GM21423 (cell line): ENCODE results near the gene DNPH1.
A peak's percentile ranks its signal among the peaks of the same experiment; 100 is the strongest.

Experiments
- ATAC-seq: cut with Tn5 transposase; IDR thresholded peaks from one replicate; pipeline ENCODE4 v1.9.1; 2021; ENCODE audit warnings: mild to moderate bottlenecking, moderate library complexity; ENCODE audit not compliant: unreplicated experiment

Gene DNPH1

DNA sequence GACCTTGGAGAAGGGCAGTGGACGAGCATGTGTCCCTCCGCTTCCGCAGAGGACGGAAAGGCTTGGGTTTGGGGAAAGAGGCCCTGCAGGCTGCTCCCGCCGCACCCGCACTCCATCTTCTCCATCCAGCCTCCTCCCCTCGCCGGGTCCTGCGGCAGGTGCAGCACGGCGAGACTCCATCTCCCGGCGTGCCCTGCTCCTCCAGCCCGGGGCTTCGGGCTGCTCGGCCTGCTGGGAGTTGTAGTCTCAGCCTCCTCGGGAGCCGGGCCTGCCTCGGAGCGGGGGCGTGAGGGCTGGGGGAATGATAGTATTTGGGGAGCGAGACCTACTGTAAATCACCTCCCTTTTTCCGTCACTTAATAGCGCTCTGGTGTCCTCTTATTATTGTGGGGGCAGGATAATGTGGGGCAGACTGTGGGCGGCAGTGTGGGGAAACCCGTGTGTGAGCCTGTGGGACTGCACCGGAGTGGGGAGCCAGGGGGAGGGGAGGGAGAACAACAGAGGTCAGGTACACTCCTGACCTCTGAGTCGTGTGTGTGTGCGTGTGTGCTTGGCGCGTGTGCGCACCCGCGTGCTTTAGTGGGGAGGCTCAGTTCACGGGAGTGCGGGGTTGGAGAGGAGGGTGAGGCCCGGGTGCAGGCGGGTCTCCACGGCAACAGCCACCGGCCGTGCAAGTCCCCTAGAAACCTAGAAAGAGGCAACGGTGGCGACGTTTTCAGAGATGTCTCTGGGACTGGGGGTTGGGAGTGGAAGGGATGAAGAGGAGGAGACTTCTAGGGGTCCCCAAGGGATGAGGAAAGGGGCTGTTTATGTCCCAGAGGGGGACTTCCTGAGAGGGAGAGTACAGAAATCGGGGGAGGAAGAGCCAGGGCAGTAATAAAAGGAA, 18.1 kb upstream of the DNPH1 start:
- peak; percentile 87 for ATAC-seq

DNA sequence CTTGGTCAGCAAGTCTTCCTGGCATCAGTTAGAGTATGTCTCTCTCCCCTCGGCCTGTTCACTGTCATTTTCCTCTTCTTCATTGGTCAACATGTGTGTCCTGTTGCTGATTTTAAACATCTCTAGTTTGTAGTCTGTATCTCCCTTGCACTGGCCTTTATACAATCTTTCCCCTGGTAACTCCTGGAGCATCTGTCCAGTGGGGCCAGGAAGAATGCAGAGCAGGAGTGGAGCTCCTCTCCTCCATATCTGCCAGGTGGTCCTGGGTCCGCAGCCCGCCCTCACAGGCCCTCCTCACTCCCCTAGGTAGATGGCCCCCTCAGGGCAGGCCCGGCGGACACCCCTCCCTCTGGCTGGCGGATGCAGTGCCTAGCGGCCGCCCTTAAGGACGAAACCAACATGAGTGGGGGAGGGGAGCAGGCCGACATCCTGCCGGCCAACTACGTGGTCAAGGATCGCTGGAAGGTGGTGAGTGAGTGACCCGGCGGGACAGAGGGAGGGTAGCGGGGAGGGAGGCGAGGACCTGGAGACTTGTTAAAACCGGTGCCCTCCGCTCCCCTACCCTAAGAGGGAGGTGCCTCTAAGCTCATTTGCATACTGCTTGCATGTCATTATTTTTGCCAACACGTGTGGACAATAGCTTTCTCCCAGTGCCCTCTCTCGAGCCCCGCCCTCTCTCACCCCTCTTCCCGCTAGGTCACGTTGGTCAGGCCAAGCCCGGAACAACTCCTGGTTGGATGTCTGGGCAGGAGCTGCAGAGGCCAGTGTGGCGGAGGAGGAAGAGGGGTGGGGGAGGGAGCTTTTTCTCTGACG, 17.2 kb upstream of the DNPH1 start:
- ATAC-seq = peak; percentile 24

DNA sequence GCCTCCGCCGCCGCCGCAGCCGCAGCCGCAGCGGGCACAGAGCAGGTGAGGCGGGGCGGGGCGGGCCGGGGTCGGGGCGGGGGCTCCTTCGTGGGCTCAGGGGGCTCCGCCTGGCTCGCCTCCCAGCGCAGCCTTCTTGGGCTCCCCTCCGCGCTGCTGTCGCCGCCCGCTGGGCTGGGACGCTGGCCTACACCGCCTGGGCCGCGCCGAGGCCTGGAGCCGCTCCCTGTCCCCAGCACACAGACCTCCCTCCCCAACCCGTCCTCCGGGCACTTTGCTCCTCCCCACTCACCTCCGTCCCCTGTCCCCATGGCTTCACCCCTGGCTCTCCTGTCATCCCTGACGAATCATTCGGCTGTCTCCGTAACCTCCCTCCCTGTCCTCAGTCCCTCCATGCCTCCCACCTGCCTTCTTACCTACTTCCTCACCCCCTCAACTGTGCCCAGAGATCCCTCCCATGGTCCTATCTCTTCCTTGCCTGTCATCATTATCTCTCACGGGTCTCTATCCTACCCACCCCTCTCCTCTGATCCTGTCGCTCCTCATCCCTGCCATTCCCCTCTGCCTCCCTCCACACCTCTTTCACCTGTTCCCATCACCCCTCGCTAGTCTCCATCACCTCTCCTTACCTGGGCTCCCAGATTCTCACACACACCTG, 14.5 kb upstream of the DNPH1 start:
- ATAC-seq = no peak

DNA sequence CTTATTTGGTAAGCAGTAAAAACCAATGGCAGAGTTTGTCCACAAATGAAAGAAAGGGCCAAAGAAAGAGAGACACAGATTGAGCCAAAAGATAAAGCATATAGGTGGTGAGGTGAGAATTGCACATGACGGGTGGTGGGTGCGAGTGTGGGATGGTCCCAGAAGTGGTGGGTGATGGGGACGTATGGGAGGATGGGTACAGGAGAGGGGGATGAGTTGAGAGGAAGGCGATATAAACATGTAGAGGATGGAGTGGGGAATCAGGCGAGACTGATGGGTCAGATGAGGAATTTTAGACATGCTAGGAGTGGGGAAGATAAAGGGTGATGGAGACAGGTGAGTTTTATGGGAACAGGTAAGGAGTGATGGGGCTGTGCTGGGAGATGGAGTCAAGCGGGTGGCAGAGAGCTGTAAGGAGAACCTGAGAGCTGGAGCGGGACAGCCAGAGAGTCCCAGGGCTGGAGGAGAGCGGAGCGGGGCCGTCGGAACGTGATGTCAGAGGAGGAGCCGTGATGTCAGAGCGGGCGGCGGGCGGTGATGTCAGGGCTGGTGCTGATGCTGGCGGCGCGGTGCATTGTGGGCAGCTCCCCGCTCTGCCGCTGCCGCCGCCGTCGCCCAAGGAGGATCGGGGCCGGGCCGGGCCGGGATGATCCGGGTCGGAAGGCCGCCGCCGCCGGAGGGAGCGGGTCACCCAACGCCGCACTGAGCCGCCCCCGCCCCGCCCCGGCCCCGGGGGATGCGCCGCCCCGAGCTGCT, 13.8 kb upstream of the DNPH1 start, which contains the start of gene TTBK1:
TTBK1 (plus strand) TSS at position 574 of the 756 bp plus-strand sequence. CDS start 3,180 bp downstream, outside the sequence.
- no peak for ATAC-seq

DNA sequence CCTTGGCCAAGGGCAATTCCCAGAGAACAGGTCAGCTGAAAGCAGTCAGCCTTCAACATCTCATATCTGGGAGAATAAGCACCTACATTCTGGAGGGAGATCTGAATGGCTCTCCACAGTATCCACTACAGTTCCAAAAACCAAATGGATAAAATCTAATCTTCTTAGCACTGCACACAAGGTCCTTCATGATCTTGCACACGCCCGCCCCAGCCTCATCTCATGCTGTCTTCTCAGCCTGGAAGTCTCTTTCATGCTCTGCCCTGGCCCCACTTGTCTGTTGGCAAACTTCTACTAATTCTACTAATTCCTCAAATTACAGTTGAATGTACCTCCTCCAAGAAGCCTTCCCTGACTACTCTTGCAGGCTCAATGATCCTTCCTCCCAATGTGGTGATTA, 12.2 kb upstream of the DNPH1 start:
- no peak for ATAC-seq

DNA sequence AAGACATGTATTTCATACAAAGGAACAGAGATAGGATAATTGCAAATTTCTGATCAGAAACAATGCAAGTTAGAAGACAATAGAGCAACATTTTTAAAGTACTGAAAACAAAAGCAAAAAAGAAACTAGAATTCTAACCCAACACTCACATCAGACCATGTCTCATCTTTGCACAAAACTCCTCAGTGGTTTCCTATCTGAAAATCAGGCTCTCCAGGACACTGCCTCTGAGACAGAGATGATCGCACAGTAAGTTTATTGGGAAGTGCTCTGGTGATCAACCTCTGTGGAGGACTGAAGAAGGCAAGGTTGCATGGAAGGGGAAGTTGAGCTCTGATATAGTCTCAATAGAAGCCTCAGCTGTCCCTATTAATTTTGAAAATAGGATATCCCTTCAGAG, 11.7 kb upstream of the DNPH1 start:
- no peak for ATAC-seq

DNA sequence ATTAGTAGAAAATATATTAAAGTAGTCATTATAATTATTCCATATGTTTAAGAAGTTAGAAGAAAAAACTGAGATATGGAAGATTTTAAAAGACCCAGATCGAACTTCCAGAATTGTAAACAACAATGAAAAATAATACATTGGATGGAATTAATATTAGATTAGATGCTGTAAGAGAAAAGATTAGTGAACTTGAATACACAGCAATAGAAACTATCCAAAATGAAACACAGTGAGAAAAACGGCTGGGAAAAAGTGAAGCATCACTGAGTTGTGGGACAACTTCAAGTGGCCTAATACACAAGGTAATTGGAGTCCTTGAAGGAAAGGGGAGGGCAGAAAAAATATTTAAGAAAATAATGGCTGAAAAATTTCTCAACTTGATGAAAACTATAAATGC, 9.8 kb upstream of the DNPH1 start:
- no peak for ATAC-seq

DNA sequence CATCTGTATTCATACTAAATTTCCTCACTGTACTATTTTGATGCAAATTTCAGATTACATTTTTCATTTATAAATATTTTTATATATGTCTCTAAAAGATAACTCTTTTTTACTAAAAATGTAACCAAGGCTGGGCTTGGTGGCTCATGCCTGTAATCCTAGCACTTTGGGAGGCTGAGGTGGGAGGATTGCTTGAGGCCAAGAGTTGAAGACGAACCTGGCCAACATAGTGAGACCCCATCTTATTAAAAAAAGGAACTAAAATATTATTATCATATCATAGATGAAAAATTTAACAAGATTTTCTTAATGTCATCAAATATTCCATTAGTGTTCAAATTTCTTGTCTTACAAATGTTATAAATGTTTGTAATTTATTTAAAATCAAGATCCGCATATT, 6.6 kb upstream of the DNPH1 start:
- no peak for ATAC-seq

DNA sequence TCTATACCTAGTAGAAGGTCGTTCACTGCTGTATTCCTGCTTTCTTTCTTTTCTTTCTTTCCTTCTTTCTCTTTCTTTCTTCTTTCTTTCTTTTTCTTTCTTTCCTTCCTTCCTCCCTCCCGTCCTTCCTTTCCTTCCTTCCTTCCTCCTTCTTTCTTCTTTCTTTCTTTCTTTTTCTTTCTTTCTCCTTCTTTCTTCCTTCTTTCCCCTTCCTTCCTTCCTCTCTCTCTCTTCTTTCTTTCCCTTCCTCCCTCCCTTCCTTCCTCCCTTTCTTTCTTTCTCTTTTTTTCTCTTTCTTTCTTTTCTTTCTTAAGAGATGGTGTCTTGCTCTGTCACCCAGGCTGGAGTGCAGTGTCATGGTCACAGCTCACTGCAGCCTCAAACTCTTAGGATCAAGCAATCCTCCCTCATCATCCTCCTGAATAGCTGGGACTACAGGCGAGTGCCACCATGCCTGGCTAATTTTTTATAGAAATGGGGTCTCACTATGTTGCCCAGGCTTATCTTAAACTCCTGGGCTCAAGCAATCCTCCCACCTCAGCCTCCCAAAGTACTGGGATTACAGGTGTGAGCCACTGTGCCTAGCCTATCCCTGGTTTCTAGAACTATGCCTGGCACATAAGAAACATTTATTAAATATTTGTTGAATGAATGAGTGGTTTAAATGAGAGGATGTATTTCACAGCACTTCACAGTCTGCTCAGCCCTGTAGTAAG, 2.6 kb upstream of the DNPH1 start:
- ATAC-seq = no peak

DNA sequence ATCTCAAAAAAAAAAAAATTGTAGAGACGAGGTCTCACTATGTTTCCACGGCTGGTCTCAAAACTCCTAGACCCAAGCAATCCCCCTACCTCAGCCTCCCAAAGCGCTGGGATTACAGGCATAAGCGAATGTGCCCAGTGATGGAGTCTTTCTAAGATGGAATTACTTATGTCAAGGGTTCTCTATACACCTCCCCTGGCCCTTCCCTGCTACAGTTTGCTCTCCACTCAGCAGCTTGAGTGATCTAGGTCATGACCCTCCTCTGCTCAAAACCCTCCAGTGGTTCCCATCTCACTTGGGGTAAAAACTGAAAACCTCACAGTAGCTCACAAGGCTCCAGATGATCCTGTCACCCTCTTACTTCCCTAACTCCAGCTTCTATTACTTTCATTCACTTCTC, 1.8 kb upstream of the DNPH1 start:
- no peak for ATAC-seq

DNA sequence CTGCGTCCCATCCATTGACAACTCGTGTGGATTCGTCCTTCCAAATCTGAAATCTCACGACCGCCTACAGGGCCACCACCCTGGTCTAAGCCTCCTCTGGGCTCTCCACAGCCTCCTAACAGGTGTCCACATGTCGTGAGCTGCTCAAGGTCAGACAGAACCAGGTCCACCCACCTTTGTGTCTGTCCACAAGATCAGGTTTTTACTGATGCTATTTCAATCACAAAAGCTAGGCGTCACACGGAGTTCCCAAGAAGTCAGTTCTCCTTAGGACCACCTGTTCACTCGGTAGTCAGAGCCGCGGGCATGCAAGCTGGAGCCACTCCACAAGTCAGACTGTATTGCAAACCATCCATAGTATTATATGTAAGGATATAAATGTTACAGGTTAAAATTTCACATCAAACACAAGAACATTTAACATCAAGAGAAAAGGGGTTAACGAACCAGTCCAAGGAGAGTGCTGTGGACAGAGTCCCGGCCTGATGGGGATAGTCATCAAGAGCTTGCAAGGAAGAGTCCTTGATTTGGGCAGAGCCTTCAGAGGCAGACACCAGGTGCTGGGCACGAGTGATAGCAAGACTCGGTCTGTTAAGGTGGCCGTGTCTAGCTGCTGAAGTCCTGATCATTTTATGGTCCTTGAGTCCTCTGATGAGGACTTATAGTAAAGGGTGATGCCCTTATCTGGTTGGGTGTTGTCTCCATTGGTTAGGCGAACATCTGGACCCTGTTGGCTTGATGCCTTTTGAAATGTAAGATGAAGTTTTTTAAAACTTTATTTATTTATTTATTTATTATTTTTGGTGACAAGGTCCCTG, 731 bp upstream of the DNPH1 start:
- no peak for ATAC-seq

DNA sequence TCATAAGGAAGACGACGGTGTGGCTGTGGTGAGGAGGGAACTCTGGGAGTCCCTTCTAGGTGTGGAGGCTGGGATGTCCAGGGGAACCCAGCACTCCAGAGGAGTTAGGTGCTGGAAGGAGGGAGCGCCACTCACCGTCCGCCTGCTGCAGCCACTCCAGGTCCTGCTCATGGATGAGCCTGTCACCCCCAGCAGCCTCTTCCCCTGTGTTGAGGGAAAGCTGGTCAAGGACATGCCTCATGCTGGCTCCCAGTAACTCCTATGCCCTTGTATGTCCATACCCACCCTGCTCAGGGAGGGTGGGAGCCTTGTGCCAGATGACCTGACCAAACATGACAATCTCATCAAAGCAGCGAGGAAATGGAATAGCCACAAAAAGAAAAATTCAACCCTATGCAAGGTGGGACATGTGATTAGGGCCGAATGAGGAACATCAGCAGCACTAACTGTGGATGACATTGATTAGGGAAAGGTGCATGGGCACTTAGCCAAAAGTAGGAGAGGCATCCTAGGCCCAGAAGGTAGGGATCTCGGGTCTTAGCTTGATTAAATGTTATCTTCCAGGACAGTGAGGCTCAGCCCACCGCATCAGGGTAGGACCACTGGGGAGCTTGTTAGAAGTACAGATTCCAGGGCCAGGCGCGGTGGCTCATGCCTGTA, 3.0 kb downstream of the DNPH1 start:
- ATAC-seq = no peak

DNA sequence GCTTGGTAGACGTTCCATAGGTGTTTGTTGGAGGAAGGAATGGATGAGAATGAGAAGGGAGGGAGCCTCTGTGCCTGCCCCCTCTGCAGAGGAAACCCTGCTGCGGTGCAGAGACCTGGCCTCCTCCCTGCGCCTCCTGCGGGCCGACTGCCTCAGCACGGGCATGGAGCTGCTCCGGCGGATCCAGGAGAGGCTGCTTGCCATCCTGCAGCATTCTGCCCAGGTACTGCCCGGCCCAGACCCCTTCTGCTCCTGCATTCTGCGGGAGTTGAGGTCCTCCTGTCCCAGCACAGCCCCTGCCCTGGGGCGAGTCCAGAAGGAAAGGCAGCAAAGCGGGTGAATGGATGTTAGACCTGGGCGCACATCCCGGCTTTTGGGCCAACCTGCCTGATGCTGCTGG, 6.1 kb downstream of the DNPH1 start:
- no peak for ATAC-seq

DNA sequence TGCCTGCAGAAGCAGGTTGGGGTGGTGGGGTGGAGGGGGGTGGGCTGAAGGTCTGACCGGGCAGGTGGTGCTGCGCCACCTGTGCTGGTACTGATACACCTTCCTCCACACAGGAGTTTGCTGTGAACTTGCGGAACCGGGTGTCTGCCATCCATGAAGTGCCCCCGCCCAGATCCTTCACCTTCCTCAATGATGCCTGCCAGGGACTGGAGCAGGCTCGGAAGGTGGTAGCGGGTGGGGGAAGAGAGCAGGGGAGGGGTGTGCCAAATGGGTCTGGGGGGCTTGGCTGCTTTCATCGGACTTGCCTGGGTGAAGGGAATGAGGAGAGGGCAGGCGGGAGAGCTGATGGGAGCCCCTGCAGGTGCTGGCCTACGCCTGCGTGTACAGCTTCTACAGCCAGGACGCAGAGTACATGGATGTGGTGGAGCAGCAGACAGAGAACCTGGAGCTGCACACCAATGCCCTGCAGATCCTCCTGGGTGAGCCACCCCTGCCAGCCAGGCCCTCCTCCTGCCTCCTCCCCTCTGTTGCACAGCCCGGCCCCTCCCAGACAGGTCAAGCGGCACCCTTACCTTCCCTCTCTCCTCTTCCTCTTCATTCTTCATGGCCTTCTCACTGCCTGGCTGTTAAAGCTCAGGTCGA, 6.7 kb downstream of the DNPH1 start:
- ATAC-seq = no peak

DNA sequence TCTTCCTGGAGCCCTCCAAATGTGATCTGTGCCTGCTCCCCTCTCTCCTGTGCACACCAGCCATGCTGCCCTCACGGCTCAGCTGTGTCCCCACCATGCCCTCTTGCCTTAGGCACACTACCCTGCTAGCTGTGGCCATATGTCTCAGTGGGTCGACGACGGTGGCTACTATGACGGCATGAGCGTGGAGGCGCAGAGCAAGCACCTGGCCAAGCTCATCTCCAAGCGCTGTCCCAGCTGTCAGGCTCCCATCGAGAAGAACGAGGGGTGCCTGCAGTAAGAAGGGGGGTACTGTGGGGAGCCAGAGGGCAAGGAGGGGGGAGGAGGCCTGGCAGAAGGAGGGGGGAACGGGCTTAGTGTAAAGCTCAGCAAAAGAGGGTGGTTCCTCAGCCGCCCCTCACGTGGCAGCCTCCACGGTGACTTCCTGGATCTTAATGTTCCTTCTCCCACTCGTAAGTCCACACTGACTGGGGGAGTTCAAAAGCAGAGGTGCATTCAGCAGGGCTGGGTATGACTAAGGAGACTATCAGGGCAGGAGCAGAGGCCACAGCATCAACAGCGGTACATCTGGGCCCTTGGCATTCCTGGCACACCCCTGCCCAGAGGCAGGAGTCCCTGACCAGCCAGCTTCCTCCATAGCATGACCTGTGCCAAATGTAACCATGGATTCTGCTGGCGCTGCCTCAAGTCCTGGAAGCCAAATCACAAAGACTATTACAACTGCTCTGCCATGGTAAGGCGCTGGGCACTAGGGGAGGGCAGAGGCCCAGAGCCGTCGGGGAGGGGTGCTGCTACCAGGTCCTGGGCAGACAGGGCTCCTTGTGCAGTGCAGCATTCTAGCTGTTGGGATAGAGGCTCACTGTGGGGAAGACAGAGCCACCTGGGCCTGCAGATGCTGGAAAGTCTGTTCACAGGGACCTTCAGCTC, 8.0 kb downstream of the DNPH1 start:
- no peak for ATAC-seq

DNA sequence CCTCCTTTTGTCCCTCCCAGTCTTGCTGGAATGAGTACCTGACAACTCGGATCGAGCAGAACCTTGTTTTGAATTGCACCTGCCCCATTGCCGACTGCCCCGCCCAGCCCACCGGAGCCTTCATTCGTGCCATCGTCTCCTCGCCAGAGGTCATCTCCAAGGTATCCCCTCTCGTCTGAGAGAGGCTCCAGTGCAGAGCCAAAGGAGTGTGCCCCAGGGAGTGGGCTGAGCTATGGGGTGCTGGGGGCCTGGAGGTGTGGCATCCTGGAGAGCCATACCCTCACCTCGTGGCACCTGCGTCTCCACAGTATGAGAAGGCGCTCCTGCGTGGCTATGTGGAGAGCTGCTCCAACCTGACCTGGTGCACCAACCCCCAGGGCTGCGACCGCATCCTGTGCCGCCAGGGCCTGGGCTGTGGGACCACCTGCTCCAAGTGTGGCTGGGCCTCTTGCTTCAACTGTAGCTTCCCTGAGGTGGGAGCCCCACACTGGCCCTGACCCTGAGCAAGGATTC, 8.8 kb downstream of the DNPH1 start:
- ATAC-seq = no peak

DNA sequence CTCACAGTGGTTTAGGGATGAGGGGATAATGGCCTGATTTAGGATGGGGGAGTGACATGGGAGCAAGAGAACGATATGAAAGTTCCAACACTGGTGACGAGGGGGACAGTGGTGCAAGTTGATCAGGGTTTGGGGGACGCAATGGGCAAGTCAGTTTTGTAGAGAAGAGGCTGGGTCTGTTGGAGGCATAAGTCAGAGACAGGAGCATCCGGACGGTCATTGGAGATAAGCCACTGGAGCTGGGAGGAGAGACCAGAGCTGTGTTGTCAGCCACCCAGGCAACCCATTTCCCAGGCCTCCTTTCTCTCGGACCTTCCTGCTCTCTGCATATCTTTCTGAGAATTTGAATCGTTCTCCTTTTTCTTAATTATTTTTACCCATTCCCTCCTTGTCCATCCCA, 9.5 kb downstream of the DNPH1 start:
- no peak for ATAC-seq
